Measurements from ENCODE around the gene FAM72C.
"Not testable (repeated sequence)": the region's sequence is repeated elsewhere in the genome, so short reads cannot be mapped to it uniquely, and the experiment has no call there.

DNA sequence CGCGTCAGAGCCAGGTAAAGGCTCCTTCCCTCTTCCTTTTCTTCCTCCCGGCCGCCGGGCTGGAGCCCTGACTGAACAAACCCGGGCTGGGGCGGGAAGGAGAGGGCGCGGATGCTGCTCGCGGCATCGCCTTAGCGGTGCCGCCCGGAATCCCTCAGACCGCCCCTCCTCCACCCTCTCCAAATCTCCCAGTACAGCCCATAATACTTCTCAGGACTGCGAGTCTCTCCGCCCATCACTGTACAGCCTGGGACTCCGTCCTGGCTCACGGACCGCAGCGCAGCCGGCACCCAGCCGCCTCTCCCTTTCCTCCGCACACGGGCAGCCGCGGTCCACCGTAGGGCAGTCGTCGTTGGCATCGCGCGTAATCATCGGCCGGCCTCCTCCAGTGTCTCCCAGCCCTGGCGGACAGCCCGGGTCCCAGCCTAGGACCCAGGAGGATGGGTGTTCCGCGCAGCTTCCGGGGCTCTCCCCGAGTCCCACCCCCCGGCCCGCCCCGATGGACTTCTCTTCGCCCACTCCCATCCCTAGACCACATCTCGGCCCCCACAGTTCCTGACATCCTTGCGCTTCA lies 1.1 kb upstream of the FAM72C start:
- TF ChIP-seq, protein P1, sequence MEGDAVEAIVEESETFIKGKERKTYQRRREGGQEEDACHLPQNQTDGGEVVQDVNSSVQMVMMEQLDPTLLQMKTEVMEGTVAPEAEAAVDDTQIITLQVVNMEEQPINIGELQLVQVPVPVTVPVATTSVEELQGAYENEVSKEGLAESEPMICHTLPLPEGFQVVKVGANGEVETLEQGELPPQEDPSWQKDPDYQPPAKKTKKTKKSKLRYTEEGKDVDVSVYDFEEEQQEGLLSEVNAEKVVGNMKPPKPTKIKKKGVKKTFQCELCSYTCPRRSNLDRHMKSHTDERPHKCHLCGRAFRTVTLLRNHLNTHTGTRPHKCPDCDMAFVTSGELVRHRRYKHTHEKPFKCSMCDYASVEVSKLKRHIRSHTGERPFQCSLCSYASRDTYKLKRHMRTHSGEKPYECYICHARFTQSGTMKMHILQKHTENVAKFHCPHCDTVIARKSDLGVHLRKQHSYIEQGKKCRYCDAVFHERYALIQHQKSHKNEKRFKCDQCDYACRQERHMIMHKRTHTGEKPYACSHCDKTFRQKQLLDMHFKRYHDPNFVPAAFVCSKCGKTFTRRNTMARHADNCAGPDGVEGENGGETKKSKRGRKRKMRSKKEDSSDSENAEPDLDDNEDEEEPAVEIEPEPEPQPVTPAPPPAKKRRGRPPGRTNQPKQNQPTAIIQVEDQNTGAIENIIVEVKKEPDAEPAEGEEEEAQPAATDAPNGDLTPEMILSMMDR (conservative IDR thresholded peaks at IDR 0.05 in 1 of 2, IDR thresholded peaks at IDR 0.05 in 1 of 2; ENCODE audit: low read depth in 1 of 2, low read length in 2 of 2): not testable (repeated sequence)
- not testable (repeated sequence) for TF ChIP-seq EZH2 (IDR thresholded peaks at IDR 0.05; ENCODE audit: low read length, missing control alignments)
